GM18511 (cell line): ENCODE results near the gene KCNH1.

Experiments
- ATAC-seq: cut with Tn5 transposase; IDR thresholded peaks from one replicate; pipeline ENCODE4 v1.9.1; 2021; ENCODE audit warnings: mild to moderate bottlenecking, moderate library complexity; ENCODE audit not compliant: unreplicated experiment

Gene KCNH1

DNA sequence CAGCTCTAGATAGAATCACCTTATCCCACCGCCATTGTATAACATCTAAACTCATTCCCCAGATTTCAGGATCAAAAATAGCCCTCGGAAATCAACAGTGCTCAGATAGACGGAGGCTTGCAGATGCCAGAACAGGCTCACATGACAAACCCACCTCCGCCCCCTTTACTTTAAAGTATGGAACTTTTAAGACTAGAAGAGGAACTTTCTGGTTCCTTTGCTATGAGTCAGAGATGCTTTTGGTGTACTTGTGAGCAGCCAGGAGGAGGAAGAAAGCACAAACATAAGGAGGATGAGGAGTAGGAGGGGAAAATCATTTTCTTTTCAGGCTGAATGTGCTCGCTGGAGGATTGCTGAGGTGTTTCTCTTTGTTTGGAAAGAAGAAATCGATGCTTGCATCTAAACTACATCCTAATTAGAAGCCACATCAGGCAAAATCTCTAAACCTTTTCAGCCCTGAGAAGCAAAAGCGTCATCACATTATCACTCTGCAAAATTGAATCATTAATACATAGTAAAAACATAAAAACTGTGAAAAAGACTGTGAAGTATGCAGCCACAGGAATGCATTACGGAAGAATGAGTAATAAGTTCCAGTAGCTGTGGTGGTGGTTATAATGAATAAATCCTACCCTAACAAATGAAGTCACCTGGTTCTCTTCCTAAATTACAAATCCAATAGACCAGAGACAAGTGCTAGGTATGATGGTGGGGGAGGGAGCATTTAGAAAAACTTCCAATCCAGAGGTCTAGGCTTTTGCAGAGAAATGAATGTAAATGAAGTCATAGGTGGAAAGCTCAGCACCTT lies 251.3 kb downstream of the KCNH1 start:
- ATAC-seq = no peak

DNA sequence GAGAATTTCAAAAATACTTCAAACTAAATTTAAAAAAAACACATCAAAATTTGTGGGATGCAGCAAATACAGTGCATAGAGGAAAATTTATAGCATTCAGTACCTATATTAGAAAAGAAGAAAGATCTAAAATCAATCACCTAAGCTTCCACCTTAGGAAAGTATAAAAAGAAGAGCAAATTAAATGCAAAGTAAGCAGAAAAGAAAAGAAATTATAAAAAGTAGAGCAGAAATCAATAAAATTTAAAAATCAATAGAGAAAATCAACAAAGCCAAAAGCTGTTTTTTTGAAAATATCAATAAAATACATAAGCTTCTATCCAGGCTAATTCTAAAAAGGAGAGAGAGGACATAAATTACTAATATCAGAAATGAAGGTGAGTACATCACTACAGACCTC lies 255.4 kb downstream of the KCNH1 start:
- no peak for ATAC-seq

DNA sequence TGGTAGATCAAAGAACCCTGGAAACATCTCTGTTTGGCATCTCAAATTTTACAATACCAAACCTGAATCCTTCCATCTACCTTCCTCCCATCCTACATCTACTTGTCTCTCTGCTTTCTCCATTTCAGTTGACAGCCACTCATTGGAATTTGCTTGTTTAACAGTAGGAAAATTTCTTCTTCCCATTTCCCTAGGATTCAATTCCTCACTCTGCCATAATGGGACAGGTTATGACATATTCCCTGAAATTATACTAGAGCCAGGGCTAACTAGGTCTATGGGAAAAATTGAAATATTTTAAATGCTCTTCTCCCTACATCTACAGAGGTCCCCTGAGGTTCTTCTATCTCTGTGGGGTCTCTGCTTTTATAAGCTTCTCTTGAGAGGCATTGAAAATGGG lies 257.7 kb downstream of the KCNH1 start:
- no peak for ATAC-seq

DNA sequence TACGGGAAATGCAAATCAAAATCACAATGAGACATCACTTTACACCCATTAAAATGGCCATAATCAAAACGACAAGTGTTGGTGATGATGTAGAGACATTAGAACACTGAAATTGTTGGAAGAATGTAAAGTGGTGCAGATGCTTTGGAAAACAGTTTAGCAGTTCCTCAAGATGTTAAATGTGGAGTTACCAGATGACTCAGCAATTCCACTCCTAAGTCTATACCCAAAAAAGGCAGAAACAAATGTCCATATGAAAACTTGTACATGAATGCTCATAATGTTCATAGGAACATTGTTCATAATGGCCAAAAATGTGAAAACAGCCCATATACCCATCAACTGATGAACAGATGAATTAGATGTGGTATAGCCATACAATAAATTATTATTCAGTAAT lies 267.4 kb downstream of the KCNH1 start:
- no peak for ATAC-seq

DNA sequence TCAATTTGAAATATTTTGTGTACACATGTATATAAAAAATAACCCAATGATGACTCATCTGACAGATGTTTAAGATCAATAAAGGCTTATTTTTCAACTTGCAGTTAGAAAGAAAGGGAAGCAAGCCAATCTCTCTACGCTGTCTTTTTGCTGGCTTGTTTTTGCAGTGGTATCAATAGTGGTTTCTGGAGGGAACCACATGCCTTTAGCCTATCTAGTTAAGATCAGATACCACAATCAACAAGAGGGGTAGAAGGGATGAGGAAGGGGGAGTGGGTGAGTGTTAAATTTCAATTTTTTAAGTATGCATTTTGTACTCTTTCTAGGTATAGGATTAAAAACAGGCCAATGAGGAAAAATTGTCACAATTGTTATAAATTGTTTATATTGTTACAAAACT lies 276.2 kb downstream of the KCNH1 start:
- ATAC-seq = no peak

DNA sequence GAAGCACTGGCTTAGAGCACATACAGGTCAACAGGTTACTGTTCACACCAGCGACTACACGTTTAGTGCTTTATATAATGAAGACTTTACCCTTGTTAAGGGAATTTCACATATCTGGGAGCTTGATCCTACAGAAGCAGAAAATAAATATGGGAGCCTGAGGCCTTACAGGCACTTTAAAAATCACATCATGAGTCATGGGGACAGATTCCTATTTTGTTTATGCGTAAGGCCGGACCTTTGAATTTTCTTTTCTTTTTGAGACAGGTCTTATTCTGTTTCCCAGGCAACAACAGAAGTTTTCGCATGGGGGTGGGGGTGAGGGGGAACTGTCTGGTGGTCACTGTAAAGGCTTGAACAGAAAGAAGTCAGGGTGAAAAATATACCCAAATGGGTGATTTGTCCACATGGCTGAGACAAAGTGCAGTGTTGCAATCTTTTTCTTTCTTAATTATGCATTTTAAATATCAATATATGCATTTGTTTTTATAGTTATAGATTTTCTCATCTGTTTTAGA lies 276.7 kb downstream of the KCNH1 start:
- no peak for ATAC-seq

DNA sequence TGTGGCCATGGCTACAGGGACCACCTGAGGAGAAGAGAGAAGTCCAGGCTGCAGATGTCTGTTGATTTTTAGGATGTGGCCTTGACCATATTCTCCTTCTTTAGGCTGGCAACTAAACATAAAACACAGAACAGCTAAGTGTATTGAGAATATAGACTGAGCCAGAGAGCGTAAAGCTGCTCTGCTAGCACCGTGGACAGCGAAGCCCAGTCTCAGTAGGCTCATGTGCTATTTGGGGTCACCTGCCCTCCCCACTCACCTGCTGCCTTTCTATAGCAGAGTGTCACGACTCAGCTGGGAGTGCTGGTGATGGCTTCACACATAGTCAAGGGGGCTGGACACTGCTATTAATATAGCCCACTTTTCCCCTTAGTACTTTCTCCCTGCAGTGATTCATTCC lies 278.5 kb downstream of the KCNH1 start:
- no peak for ATAC-seq

DNA sequence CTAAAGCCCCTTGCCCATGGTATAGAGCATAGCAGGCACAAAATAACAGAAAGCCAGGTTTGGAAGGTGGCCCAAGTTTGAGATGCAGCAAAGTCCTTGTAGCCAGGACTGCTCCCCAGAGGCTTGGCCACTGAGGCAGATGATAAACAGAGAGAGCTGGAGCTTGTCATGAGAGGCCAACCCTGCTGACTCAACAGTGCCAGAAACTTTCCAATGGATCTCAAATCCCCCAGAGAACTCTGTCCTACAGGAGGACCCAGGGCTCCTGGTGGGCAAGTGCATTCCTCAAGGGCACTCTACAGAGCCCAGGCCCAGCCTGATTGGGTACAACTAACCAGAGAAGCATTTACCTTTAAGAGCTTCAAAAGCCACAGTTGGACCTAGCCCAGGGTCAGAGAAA lies 280.7 kb downstream of the KCNH1 start:
- no peak for ATAC-seq

DNA sequence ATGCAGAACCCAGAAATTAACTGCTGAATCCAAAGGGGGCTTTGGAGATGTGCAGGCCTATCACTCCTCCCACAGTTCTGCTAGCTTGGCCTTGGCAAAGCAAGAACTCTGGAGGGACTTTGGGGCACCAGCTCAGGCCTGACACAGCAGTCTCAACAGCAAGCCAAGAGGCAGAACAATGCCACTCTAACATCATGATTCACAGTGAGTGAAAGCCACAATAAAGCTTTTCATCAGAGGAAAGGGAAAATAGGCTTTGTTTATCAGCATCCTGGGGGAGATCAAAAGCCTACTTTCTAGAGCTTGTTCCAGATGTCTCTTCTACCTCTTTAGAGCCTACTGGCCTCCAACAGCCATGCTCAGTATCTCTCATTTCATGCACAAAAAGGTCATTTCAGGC lies 283.4 kb downstream of the KCNH1 start:
- ATAC-seq = no peak

DNA sequence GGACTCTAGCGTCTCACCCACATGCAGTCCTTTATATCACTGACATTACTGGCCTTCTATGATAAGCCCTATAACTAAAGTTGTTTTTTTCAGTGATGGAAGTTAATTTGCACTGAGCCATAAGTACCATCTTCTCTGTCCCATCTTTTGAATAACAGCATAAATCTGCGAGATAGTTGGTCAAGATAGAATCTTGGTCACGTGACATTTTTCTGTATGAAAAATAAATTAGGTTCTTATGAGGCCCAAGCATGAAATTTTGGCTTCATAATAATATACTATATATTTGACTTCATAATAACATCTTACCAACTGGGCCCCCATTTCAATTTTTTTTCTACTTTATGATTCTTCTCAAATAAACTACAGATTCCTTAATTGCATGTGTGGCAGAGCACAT lies 285.5 kb downstream of the KCNH1 start:
- no peak for ATAC-seq

DNA sequence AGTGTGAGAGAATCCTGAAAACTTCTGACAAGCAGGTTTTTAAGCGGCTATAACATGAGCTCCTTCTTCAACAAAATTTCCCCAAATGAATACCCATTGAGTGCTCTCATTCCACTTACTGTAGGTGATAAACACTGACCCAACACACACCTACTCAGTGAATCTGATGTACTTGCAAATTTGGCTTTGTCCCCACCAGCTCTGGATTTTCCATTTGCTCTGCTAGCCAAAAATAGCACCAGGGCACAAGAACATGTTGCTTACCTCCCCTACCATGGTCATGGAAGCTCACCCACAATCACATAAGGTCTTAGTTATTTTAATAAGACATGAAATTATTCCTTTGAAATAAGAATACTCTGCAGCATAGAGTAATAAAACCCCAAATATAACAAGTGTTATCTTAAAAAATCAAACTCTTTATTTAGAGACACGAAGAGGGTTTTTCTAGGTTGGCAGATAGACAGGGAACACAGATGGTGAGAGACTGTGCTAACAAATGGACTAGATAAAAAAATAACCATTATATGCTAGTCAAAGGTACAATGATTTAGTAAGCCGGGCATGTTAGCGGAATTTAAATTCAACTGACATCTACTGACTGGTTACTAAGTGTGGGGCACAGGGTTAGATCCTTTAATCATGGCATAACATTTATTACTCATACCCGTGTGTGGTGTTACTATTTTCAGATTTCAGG lies 291.9 kb downstream of the KCNH1 start:
- no peak for ATAC-seq

DNA sequence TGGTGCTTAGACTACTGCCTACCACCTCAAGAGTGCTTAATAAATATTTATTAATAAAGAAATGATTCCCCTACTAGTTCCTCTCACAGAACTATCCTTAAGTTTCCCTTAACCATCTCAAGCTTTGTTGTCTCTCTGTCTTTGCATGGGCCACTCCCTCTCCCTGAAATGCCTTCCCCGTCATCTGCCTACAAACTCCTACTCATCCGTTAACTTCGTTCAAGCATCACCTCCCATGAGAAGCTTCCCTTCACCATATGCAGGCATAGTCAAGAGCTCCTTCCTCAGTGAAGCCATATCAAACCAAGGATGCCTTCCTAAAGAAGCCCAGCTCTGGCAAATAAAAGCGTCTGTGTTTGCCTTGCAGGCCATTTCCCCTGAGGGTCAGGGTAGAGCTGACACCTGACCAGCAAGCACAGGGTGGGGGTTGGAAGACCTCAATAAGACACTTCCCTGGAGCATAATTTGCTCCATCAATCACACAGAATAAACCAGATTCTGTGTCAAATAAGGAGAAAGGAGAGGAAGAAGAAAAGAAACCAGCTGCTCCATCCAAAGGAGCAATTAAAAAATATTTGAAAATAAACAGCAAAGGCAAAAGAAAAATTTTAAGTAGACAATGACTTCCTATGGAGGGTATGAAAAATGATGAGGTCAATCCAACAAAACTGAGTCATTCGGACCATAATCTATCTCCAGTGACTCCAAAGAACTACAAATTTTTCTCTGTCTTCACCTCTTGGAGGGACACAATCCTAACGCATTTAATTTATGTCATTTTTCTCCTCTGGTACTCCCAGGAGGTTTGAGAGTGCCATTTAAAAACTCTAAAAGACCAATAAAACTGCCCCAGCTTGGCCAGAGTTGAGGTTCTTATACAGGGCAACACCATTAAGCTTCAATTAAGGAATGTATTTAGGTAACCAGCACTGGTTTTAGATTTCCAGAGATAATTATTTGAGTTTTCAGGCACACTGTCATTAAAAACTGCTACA lies 303.6 kb downstream of the KCNH1 start:
- no peak for ATAC-seq

DNA sequence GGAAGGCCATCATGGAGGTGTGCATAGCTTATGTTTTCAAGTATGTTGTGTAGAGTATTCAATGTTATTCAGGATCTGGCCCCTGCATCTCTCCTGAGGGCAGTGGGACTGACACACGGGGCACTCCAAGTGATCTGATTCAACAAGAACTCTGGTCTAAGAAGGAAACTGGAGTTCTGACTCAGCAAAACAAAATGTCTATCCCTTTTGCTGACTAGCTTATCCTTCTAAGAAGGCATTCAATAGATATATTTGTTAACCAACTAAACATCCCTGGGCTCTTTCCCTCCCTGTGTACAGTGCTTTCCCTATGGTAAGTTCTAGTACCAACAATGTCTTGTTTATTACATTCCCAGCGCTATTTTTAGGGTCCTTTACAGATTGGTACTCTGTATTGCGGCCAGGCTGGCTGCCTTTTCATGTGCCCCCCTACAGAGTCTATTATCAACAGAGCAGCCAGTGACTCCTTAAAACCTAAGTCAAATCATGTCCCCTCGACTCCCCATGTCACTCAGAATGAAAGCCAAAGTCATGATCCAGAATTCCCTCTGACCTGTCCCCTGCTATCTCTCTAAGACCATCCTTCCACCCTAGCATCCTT lies 304.9 kb downstream of the KCNH1 start:
- no peak for ATAC-seq

DNA sequence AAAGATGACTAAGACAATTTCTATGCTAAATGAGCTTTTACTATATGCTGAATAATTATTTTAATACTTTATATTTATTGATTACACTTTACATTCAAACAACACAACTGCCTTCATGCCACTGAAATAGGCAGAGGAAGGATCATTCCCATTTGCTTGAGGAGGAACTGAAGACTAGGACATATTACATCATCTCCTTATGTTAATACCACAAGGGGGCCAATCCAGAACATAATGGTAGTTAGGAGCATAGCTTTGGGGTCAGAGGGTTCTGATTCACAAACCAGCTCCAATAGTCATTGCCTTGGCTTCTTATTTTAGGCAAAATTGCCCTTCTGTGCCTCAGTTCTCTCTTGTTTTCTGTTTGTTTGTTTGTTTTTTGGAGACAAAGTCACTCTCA lies 306.5 kb downstream of the KCNH1 start:
- ATAC-seq = no peak

DNA sequence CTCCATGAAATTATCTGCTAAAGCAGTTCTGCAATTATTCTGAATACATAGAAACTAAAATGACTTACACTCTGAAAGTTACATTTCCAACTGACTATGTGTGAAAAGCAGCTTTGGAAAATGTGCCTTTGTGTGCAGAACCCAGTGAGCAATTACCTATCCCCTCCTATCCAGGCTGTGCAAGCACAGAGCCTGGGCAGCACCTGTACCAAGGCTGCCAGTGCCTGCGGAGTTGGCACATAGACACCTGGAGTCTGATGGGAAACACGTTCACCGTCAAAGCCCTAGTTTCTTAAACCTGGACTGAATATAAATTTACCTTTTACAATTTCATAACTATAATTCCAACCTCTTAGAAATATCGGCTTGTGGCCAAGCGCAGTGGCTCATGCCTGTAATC lies 307.3 kb downstream of the KCNH1 start:
- no peak for ATAC-seq

DNA sequence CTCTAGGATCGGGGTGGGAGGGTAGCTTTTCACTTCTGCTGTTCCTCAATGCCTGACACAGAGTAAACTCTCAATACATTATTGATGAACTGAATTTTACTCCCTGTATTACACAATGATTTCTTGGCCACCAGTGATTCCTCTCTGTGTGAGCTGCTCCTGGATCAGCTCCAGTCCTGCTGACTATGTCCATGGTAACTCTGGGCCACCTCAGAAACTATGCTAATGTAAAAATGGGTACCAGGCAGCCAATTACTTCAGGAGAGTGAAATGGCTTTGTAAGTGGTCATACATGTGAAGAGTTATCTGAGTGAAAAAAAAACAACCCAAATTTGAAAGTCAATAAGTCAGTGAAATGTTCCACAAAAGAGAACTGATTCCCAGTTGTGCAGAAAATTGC lies 311.0 kb downstream of the KCNH1 start:
- ATAC-seq = no peak

DNA sequence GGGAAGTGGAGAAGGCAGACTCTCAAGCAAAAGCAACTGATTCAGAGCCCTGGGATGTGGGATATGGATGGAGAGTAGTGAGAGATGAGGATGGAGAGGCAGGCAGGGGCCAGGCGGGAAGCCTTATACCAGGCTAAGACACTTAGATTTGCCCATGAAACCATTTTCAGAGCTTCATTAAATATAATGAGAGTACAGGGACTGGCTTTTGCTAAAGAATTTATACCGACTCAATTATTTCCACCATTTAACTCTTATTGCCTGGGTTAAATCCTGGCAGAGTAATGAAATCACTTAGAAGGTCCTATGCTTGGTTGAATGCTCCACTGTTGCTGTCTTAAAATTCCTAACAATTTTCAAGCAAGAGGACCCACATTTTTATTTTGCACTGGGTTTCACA lies 311.7 kb downstream of the KCNH1 start:
- no peak for ATAC-seq

DNA sequence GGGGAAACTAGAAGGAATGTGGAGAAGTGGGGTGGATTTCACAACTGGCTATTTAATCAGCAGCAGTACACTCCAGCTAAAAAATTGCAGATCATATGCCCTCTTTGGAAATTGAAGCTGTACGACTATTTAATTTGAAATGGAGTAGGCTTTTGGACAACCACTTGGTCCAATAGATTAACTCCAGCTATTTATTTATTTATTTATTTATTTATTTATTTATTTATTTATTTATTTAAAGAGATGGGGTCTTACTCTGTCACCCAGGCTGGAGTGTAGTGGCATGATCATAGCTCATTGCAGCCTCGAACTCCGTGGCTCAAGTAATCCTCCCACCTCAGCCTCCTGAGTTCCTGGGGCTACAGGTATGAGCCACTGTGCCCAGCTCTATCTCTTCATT lies 312.3 kb downstream of the KCNH1 start:
- ATAC-seq = no peak

DNA sequence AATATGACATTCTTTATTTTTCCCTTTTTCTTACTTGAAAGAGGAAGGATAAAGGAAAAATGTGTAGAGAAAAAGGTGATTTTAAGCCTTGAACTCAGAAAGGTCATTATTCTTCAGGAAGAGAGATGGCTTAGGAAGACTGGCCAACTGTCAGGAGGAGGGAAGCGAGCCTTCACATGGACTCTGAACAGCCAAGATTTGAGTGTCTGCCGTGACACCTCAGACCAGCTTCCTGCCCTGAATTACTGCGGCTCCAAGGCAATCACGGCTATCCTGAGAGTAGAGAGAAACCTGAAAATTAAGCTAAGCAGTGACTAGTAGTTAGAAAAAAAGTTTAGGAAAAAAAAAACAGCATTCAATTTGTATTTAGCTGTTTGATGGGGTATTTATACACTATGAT lies 314.7 kb downstream of the KCNH1 start:
- no peak for ATAC-seq

DNA sequence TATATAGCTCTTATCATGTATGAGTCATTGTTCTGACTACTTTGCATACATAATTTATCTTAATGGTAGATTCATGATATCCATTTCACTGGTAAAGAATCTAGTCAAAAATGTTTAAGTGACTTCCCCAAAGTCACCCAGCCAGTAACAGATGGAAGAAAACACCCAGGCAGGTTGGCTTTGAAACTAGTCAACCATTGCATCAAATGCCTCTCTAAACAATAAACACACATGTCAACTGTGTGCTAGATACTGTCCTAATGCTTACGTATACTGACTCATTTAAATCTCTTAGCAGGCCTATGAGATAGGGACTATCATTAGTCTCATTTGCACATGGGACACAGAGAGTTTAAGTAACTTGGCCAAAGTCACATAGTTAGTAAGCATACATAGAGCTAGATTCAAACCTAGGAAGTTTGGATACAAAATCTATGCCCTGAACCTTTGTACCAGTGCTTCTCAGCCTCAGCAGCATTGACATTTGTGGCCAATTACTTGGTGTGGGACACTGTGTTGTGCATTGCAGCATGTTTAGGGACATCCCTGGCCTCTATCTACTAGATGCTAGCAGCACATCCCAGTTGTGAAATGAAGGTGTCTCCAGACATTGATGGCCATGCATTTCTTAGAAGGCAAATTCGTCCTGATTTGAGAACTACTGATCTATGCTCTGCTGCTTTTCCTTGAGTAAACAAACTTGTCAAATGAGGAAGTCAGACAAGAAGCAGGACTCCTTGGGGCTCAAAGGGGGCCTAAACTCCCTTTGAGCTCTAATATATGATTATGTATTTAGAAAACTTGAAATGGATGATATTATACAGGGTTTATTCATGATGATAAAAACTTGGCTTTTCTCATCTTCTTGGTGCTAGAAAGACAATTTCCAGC lies 316.3 kb downstream of the KCNH1 start:
- ATAC-seq = no peak
